IMR-90 (cell line): ENCODE data around the gene MTUS2. TPM values are rescaled to one million over a fixed set of nuclear protein-coding genes. Genes with fewer than 3 reads are reported as not detected.

Experiments used
- ATAC-seq: fragments of 200-7000 bp; cut with Tn5 transposase; 2 replicates; pipeline ENCODE4 v1.9.1; 2020; ENCODE audit warnings: low read depth, mild to moderate bottlenecking, moderate library complexity
- BruUV-seq: library from RNA; stranded (reverse); fragments of 400-500 nt; replicated peaks from 2 replicates; lab custom pipeline; 2021; lab: Mats Ljungman, UMichigan
- CTCF ChIA-PET: fragments of 300-600 bp; formaldehyde crosslinking; extraction: SDS; loops from one replicate; lab custom pipeline; 2021; ENCODE audit warnings: antibody characterized with exemption; lab: Yijun Ruan, JAX
- POLR2A ChIA-PET: fragments of 300-600 bp; sonication (Branson Sonifier 250); formaldehyde crosslinking; loops from one replicate; lab custom pipeline; 2022; ENCODE audit warnings: antibody characterized with exemption; ENCODE audit not compliant: unreplicated experiment; lab: Charles Lee
- DNase-seq: peaks from one replicate; pipeline ENCODE4 v3.0.0; 2013
- H2AFZ ChIP-seq: replicated peaks from 2 replicates; pipeline ENCODE3; 2013; ENCODE audit warnings: low read length, mild to moderate bottlenecking; ENCODE audit not compliant: poor library complexity
- H2AK5ac ChIP-seq: 2 replicates; pipeline ENCODE4 v1.6.1; 2013; ENCODE audit warnings: low read depth, low read length, inconsistent platforms
- H2AK9ac ChIP-seq: replicated peaks from 2 replicates; pipeline ENCODE3; 2013; ENCODE audit warnings: mild to moderate bottlenecking, low read depth, low read length, moderate library complexity; ENCODE audit not compliant: poor library complexity
- H2BK120ac ChIP-seq: 2 replicates; pipeline ENCODE4 v1.6.1; 2013; ENCODE audit warnings: low read depth, low read length, inconsistent platforms
- H2BK15ac ChIP-seq: 3 replicates; pipeline ENCODE4 v1.6.1; 2013; ENCODE audit warnings: low read depth, low read length, inconsistent platforms
- H2BK20ac ChIP-seq: 2 replicates; pipeline ENCODE4 v1.6.1; 2013; ENCODE audit warnings: low read depth, mild to moderate bottlenecking, inconsistent platforms, low read length, moderate library complexity
- H2BK5ac ChIP-seq: 2 replicates; pipeline ENCODE4 v1.6.1; 2013; ENCODE audit warnings: mild to moderate bottlenecking, low read depth, low read length, inconsistent platforms; ENCODE audit not compliant: poor library complexity, severe bottlenecking
- H3K14ac ChIP-seq: replicated peaks from 2 replicates; pipeline ENCODE4 v1.6.1; 2013; ENCODE audit warnings: low read depth, low read length, inconsistent platforms
- H3K18ac ChIP-seq: 2 replicates; pipeline ENCODE4 v1.6.1; 2013; ENCODE audit warnings: low read depth, low read length, control low read depth
- H3K23ac ChIP-seq: 2 replicates; pipeline ENCODE4 v1.6.1; 2013; ENCODE audit warnings: low read depth, low read length, inconsistent platforms
- H3K27ac ChIP-seq: 2 replicates; pipeline ENCODE4 v1.5.1; 2013; ENCODE audit warnings: mild to moderate bottlenecking, control low read depth, low read length; ENCODE audit not compliant: insufficient read depth
- H3K27me3 ChIP-seq: 2 replicates; pipeline ENCODE4 v1.6.1; 2013; ENCODE audit warnings: low read length; ENCODE audit not compliant: control insufficient read depth, insufficient read depth
- H3K36me3 ChIP-seq: 2 replicates; pipeline ENCODE4 v1.6.1; 2013; ENCODE audit warnings: low read length, mixed read lengths; ENCODE audit not compliant: control insufficient read depth, insufficient read depth
- H3K4ac ChIP-seq: 2 replicates; pipeline ENCODE4 v1.6.1; 2013; ENCODE audit warnings: low read depth, low read length, inconsistent platforms
- H3K4me1 ChIP-seq: 2 replicates; pipeline ENCODE4 v1.6.1; 2013; ENCODE audit warnings: low read length, mixed read lengths; ENCODE audit not compliant: control insufficient read depth, insufficient read depth
- H3K4me2 ChIP-seq: 2 replicates; pipeline ENCODE4 v1.6.1; 2013; ENCODE audit warnings: low read depth, mild to moderate bottlenecking, control low read depth, low read length, moderate library complexity
- H3K4me3 ChIP-seq: 2 replicates; pipeline ENCODE4 v1.5.1; 2013; ENCODE audit warnings: low read depth, mild to moderate bottlenecking, control low read depth, low read length, moderate library complexity; ENCODE audit not compliant: insufficient read depth
- H3K56ac ChIP-seq: 2 replicates; pipeline ENCODE4 v1.6.1; 2013; ENCODE audit warnings: low read length, inconsistent platforms; ENCODE audit not compliant: insufficient read depth; ENCODE audit errors: extremely low read depth
- H3K79me1 ChIP-seq, 2 experiments: 2 replicates each; pipeline ENCODE4 v1.6.1; 2013; ENCODE audit warnings: low read length in 2 of 2, inconsistent platforms in 1 of 2, low read depth in 1 of 2
- H3K9ac ChIP-seq: 2 replicates; pipeline ENCODE4 v1.6.1; 2013; ENCODE audit warnings: low read depth, low read length, control low read depth
- H3K9me1 ChIP-seq: 2 replicates; pipeline ENCODE4 v1.6.1; 2013; ENCODE audit warnings: low read length, inconsistent platforms; ENCODE audit not compliant: insufficient read depth
- H3K9me3 ChIP-seq: 2 replicates; pipeline ENCODE4 v1.6.1; 2013; ENCODE audit warnings: low read length; ENCODE audit not compliant: control insufficient read depth, insufficient read depth
- H4K20me1 ChIP-seq: 2 replicates; pipeline ENCODE4 v1.6.1; 2013; ENCODE audit warnings: low read length, inconsistent platforms; ENCODE audit not compliant: insufficient read depth
- H4K5ac ChIP-seq: 2 replicates; pipeline ENCODE4 v1.6.1; 2013; ENCODE audit warnings: mild to moderate bottlenecking, low read depth, low read length, control low read depth
- H4K8ac ChIP-seq, 2 experiments: 2 replicates each; pipeline ENCODE4 v1.6.1; 2013; ENCODE audit warnings: low read depth in 2 of 2, low read length in 2 of 2, control low read depth in 1 of 2, inconsistent platforms in 1 of 2
- H4K91ac ChIP-seq: 2 replicates; pipeline ENCODE4 v1.6.1; 2013; ENCODE audit warnings: low read depth, low read length, inconsistent platforms; ENCODE audit not compliant: insufficient read depth
- BHLHE40 ChIP-seq: fragments of 150-350 bp; IDR thresholded peaks from 2 replicates; pipeline ENCODE4 v1.6.1; 2016; ENCODE audit warnings: mild to moderate bottlenecking, low read depth, low read length
- CEBPB ChIP-seq: IDR thresholded peaks from 2 replicates; pipeline ENCODE4 v1.6.1; 2012; ENCODE audit warnings: low read depth, low read length, improper control_type of control experiment
- CHD1 ChIP-seq: IDR thresholded peaks from 2 replicates; pipeline ENCODE4 v1.6.1; 2012; ENCODE audit warnings: low read depth, low read length, improper control_type of control experiment
- ELK1 ChIP-seq: fragments of 150-350 bp; IDR thresholded peaks from 2 replicates; pipeline ENCODE4 v1.6.1; 2016; ENCODE audit warnings: low read depth, mild to moderate bottlenecking, low read length, moderate library complexity, borderline replicate concordance
- FOS ChIP-seq: fragments of 150-350 bp; IDR thresholded peaks from 2 replicates; pipeline ENCODE4 v1.6.1; 2016; ENCODE audit warnings: low read depth, low read length
- MAFK ChIP-seq: IDR thresholded peaks from 2 replicates; pipeline ENCODE4 v1.6.1; 2012; ENCODE audit warnings: low read depth, low read length, improper control_type of control experiment
- MAZ ChIP-seq: IDR thresholded peaks from 2 replicates; pipeline ENCODE4 v1.6.1; 2012; ENCODE audit warnings: low read depth, mild to moderate bottlenecking, low read length, improper control_type of control experiment, moderate library complexity, borderline replicate concordance
- MXI1 ChIP-seq: IDR thresholded peaks from 2 replicates; pipeline ENCODE4 v1.6.1; 2012; ENCODE audit warnings: low read depth, mild to moderate bottlenecking, low read length, moderate library complexity, borderline replicate concordance
- NFE2L2 ChIP-seq: fragments of 150-350 bp; IDR thresholded peaks from 2 replicates; pipeline ENCODE4 v1.6.1; 2016; ENCODE audit warnings: low read depth, mild to moderate bottlenecking, low read length
- POLR2A ChIP-seq: IDR thresholded peaks from 2 replicates; pipeline ENCODE4 v1.6.1; 2012; ENCODE audit warnings: mild to moderate bottlenecking, low read depth, low read length
- RAD21 ChIP-seq: IDR thresholded peaks from 2 replicates; pipeline ENCODE4 v1.6.1; 2012; ENCODE audit warnings: low read length, improper control_type of control experiment
- RCOR1 ChIP-seq: IDR thresholded peaks from 2 replicates; pipeline ENCODE4 v1.6.1; 2012; ENCODE audit warnings: mild to moderate bottlenecking, low read length, improper control_type of control experiment; ENCODE audit not compliant: insufficient replicate concordance
- RFX5 ChIP-seq: IDR thresholded peaks from 2 replicates; pipeline ENCODE4 v1.8.0; 2012; ENCODE audit warnings: low read depth, mild to moderate bottlenecking, low read length, moderate library complexity
- SMC3 ChIP-seq: fragments of 150-350 bp; IDR thresholded peaks from 2 replicates; pipeline ENCODE4 v1.6.1; 2016; ENCODE audit warnings: low read depth, mild to moderate bottlenecking, antibody characterized with exemption, low read length, moderate library complexity
- WGBS, 2 experiments: methylation state at CpG; one replicate each; pipeline versions ENCODE4 v1.1.5 to v1.1.7; 2013; ENCODE audit warnings: missing lambda C conversion rate in 2 of 2; ENCODE audit not compliant: insufficient read length in 1 of 2; ENCODE audit errors: extremely low coverage in 2 of 2; 5-methylcytosine and 5-hydroxymethylcytosine counted together
- dilution Hi-C: fragments of 300-500 bp; cut with HindIII; formaldehyde crosslinking; loops from one replicate; pipeline ENCODE4 v1.14.3; 2018; ENCODE audit warnings: low sequenced_read_pairs; ENCODE audit not compliant: unreplicated experiment
- in situ Hi-C: fragments of 300-500 bp; cut with MboI; formaldehyde crosslinking; loops from 3 replicates; pipeline ENCODE4 v1.14.3; 2019; ENCODE audit warnings: low sequenced_read_pairs, inconsistent platforms, mixed read lengths
- intact Hi-C: fragments of 100-400 bp; cut with micrococcal nuclease; formaldehyde crosslinking; loops from 2 replicates; pipeline ENCODE4 v1.10.0; 2022
- polyA plus RNA-seq, 3 experiments: library from polyadenylated mRNA; depleted of rRNA; stranded (reverse); fragments of >200 nt; gene quantifications; 2 replicates each; pipeline ENCODE4 v1.2.3, GENCODE V29; 2012; ENCODE audit warnings: low replicate concordance in 1 of 3
- total RNA-seq: library from RNA; depleted of rRNA; stranded (reverse); fragments of >200 nt; gene quantifications from 2 replicates; pipeline ENCODE4 v1.2.3, GENCODE V29; 2012
- TF ChIP-seq, protein P1 (sequence below): fragments of 150-350 bp; IDR thresholded peaks from 2 replicates; pipeline ENCODE4 v1.6.1; 2017; ENCODE audit warnings: mild to moderate bottlenecking, antibody characterized with exemption, low read length, low read depth
- TF ChIP-seq, protein P2 (sequence below): conservative IDR thresholded peaks from 2 replicates; pipeline ENCODE4 v1.5.1; 2012; ENCODE audit warnings: mild to moderate bottlenecking, low read depth, low read length, improper control_type of control experiment

MTUS2 gene
- total and polyA plus RNA-seq, 2 of the 4 experiments (the other 2 are of a cell fraction): under 0.01 to 0.02 TPM

DNA sequence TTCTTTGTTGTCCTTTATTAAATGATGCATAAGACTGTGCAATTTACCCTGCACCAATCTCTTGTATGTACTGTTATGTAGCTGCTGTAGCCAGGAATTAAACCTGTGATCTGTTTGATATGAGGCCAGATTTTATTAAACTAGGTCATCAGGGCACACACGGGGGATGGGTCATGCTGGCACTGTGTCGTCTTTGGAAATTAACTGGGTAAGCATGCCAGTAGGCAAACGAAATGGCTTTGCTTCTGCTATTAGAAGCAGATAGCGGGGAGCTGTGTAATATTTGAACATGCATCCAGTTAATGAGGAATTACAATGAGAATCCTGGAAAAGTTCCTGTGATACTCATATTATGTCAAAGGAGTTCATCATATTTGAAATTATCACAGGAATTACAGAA lies 23.5 kb downstream of the MTUS2 start:
- dilution Hi-C loops: no loop called here
- Histone ChIP-seq H2AK5ac (no peak overlapping the region), H4K5ac (no peak overlapping the region)

More for the DNA sequence above, 23.5 kb downstream of the MTUS2 start:
- in situ Hi-C loops (no loop called here), intact Hi-C loops (no loop called here)
- no peak for DNase-seq
- Histone ChIP-seq H2BK15ac (no peak overlapping the region), H3K56ac (no peak overlapping the region), H3K36me3 (no peaks in the 10 kb centered on the region), H4K91ac (no peak overlapping the region), H3K4me3 (no peak overlapping the region), H2AK9ac (no peak overlapping the region), H2AFZ (no peak overlapping the region), H3K4me2 (no peak overlapping the region), H3K23ac (no peak overlapping the region), H3K79me1 (no peaks in the 10 kb centered on the region), H4K20me1 (no peaks in the 10 kb centered on the region), H3K9me3 (no peaks in the 10 kb centered on the region), H3K9me1 (no peaks in the 10 kb centered on the region), H3K4me1 (no peaks in the 10 kb centered on the region), H3K27ac (no peak overlapping the region), H3K14ac (no peak overlapping the region), H3K27me3 (no peaks in the 10 kb centered on the region), H3K9ac (no peak overlapping the region), H2BK20ac (no peak overlapping the region), H2BK5ac (no peak overlapping the region), H3K4ac (no peak overlapping the region), H2BK120ac (no peak overlapping the region), H3K18ac (no peak overlapping the region), H4K8ac (no peak overlapping the region)
- CTCF ChIA-PET: no interaction called here
- BruUV-seq: no TSS peak
- no peak for TF ChIP-seq BHLHE40
- TF ChIP-seq RCOR1: no peak
- no peak for TF ChIP-seq NFE2L2
- no peak for TF ChIP-seq SMC3
- no peak for TF ChIP-seq RFX5
- no peak for TF ChIP-seq MAZ
- TF ChIP-seq CHD1: no peak
- no peak for TF ChIP-seq FOS
- TF ChIP-seq, protein P1, sequence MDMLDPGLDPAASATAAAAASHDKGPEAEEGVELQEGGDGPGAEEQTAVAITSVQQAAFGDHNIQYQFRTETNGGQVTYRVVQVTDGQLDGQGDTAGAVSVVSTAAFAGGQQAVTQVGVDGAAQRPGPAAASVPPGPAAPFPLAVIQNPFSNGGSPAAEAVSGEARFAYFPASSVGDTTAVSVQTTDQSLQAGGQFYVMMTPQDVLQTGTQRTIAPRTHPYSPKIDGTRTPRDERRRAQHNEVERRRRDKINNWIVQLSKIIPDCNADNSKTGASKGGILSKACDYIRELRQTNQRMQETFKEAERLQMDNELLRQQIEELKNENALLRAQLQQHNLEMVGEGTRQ: no peak
- TF ChIP-seq POLR2A: no peak
- no peak for TF ChIP-seq MAFK
- TF ChIP-seq CEBPB: no peak
- TF ChIP-seq ELK1: no peak
- TF ChIP-seq, protein P2, sequence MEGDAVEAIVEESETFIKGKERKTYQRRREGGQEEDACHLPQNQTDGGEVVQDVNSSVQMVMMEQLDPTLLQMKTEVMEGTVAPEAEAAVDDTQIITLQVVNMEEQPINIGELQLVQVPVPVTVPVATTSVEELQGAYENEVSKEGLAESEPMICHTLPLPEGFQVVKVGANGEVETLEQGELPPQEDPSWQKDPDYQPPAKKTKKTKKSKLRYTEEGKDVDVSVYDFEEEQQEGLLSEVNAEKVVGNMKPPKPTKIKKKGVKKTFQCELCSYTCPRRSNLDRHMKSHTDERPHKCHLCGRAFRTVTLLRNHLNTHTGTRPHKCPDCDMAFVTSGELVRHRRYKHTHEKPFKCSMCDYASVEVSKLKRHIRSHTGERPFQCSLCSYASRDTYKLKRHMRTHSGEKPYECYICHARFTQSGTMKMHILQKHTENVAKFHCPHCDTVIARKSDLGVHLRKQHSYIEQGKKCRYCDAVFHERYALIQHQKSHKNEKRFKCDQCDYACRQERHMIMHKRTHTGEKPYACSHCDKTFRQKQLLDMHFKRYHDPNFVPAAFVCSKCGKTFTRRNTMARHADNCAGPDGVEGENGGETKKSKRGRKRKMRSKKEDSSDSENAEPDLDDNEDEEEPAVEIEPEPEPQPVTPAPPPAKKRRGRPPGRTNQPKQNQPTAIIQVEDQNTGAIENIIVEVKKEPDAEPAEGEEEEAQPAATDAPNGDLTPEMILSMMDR: no peak
- TF ChIP-seq RAD21: no peak
- TF ChIP-seq MXI1: no peak
- POLR2A ChIA-PET: no interaction called here
- WGBS, 2 experiments: 60% methylated on average over 1 of the region's 4 CpGs; no CpG with 5 or more reads in 1 of the 2 experiments
- ATAC-seq: no peak
